OCI-LY1 (cell line): ENCODE measurements around the gene BBS9.

ENCODE experiments used
- EZH2 ChIP-seq: fragments of 200-600 bp; sonication (generic), shearing (Covaris generic); IDR thresholded peaks from 2 replicates; pipeline ENCODE4 v1.8.0; 2017; ENCODE audit warnings: borderline replicate concordance, mixed run types, mild to moderate bottlenecking, antibody characterized with exemption, low read length, moderate library complexity, mixed read lengths
- TF ChIP-seq, protein P1 (sequence below): fragments of 200-600 bp; sonication (generic), shearing (Covaris generic); IDR thresholded peaks from 2 replicates; pipeline ENCODE4 v1.5.1; 2017; ENCODE audit warnings: mild to moderate bottlenecking, antibody characterized with exemption, low read length, moderate library complexity, mixed read lengths

GRCh38 chr7:33539198-33539597 lies 409.8 kb downstream of the BBS9 start:
- no peak for TF ChIP-seq EZH2
- TF ChIP-seq, protein P1, sequence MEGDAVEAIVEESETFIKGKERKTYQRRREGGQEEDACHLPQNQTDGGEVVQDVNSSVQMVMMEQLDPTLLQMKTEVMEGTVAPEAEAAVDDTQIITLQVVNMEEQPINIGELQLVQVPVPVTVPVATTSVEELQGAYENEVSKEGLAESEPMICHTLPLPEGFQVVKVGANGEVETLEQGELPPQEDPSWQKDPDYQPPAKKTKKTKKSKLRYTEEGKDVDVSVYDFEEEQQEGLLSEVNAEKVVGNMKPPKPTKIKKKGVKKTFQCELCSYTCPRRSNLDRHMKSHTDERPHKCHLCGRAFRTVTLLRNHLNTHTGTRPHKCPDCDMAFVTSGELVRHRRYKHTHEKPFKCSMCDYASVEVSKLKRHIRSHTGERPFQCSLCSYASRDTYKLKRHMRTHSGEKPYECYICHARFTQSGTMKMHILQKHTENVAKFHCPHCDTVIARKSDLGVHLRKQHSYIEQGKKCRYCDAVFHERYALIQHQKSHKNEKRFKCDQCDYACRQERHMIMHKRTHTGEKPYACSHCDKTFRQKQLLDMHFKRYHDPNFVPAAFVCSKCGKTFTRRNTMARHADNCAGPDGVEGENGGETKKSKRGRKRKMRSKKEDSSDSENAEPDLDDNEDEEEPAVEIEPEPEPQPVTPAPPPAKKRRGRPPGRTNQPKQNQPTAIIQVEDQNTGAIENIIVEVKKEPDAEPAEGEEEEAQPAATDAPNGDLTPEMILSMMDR: no peak
